Astrocyte (in vitro differentiated cells and primary cell): ENCODE results near the gene ZNF827.

Experiments used
- EZH2 ChIP-seq: IDR thresholded peaks from 2 replicates; pipeline ENCODE4 v1.6.1; 2012; ENCODE audit warnings: mild to moderate bottlenecking, low read length, inconsistent platforms; ENCODE audit not compliant: insufficient read depth
- TF ChIP-seq, protein P1 (sequence below): IDR thresholded peaks from 2 replicates; pipeline ENCODE4 v1.5.1; 2011; ENCODE audit warnings: low read depth, mild to moderate bottlenecking, inconsistent platforms, low read length, moderate library complexity; ENCODE audit not compliant: insufficient read depth

DNA sequence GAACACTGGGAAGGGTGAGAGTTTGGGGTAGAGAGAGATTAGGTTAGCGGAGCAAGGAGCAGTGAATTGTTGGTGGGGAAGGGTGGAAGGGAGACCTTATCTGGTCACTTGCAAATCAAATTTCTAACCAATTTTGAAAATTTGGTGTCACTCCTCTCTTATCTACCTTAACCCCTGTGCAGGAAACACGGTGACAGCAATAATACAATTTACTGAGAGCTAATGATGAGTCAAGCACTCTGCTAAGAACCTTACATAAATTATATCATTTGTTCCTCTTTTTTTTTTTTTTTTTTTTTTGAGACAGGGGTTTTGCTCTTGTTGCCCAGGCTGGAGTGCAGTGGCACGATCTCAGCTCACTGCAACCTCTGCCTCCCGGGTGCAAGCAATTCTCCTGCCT is 142.3 kb downstream of the ZNF827 start:
- TF ChIP-seq, protein P1, sequence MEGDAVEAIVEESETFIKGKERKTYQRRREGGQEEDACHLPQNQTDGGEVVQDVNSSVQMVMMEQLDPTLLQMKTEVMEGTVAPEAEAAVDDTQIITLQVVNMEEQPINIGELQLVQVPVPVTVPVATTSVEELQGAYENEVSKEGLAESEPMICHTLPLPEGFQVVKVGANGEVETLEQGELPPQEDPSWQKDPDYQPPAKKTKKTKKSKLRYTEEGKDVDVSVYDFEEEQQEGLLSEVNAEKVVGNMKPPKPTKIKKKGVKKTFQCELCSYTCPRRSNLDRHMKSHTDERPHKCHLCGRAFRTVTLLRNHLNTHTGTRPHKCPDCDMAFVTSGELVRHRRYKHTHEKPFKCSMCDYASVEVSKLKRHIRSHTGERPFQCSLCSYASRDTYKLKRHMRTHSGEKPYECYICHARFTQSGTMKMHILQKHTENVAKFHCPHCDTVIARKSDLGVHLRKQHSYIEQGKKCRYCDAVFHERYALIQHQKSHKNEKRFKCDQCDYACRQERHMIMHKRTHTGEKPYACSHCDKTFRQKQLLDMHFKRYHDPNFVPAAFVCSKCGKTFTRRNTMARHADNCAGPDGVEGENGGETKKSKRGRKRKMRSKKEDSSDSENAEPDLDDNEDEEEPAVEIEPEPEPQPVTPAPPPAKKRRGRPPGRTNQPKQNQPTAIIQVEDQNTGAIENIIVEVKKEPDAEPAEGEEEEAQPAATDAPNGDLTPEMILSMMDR, result no peak
- TF ChIP-seq EZH2, result no peak
